Lower leg skin (tissue), 3 donors: ENCODE results near the gene PISD.

Experiments
- CTCF ChIP-seq, 3 donors: fragments of 450-650 bp; IDR thresholded peaks; one replicate each; pipeline ENCODE4 v1.5.1; 2016; ENCODE audit warnings: antibody characterized with exemption in 3 of 3, mild to moderate bottlenecking in 3 of 3, moderate library complexity in 2 of 3
- POLR2A ChIP-seq, 2 donors: fragments of 450-650 bp; IDR thresholded peaks; one replicate each; pipeline ENCODE4 v1.6.1; 2016 to 2017; ENCODE audit warnings: antibody characterized with exemption in 2 of 2, mild to moderate bottlenecking in 1 of 2, moderate library complexity in 1 of 2

- no peak for TF ChIP-seq CTCF (IDR thresholded peaks at IDR 0.05)
- no peak for TF ChIP-seq POLR2A (IDR thresholded peaks at IDR 0.05)
Measured at GRCh38 chr22:31625257-31625640, 36.8 kb downstream of the PISD start.
